GM12892 (cell line): ENCODE data around the gene ISLR.

ENCODE experiments used
- POLR2A ChIP-seq: IDR thresholded peaks from 2 replicates; pipeline ENCODE4 v1.6.1; 2011; ENCODE audit warnings: low read depth, low read length, control low read depth
- POLR2AphosphoS5 ChIP-seq: IDR thresholded peaks from 2 replicates; pipeline ENCODE4 v1.6.1; 2011; ENCODE audit warnings: low read depth, low read length, control low read depth
- TAF1 ChIP-seq: IDR thresholded peaks from 2 replicates; pipeline ENCODE4 v1.6.1; 2011; ENCODE audit warnings: low read depth, mild to moderate bottlenecking, control low read depth, low read length, borderline replicate concordance

- TF ChIP-seq POLR2A (no peak), TAF1 (no peak), POLR2AphosphoS5 (no peak)
Measured at GRCh38 chr15:74191798-74192197, 18.3 kb downstream of the ISLR start.
